GM23338 (cell line): Measurements from ENCODE around the gene KIF2A. TPM values are rescaled to one million over a fixed set of nuclear protein-coding genes. Genes with fewer than 3 reads are reported as not detected.

ENCODE experiments used
- ATAC-seq: fragments of 200-7000 bp; cut with Tn5 transposase; 3 replicates; pipeline ENCODE4 v1.9.1; 2020
- DNase-seq: peaks from one replicate; pipeline ENCODE4 v3.0.0-alpha.2; 2015; ENCODE audit warnings: low spot score
- H2AFZ ChIP-seq: fragments of 200-600 bp; sonication (generic); 2 replicates; pipeline ENCODE4 v1.8.0; 2016; ENCODE audit warnings: antibody characterized with exemption, mild to moderate bottlenecking, moderate library complexity
- H3F3A ChIP-seq: fragments of 200-600 bp; sonication (generic); replicated peaks from 2 replicates; pipeline ENCODE4 v1.8.0; 2017; ENCODE audit warnings: antibody characterized with exemption, mixed run types, low read depth
- H3K27ac ChIP-seq: fragments of 200-600 bp; sonication (generic); 2 replicates; pipeline ENCODE4 v1.6.1; 2016; ENCODE audit warnings: low read depth
- H3K27me3 ChIP-seq: fragments of 200-600 bp; sonication (generic); 2 replicates; pipeline ENCODE4 v1.8.0; 2016; ENCODE audit warnings: mild to moderate bottlenecking, mixed run types, moderate library complexity; ENCODE audit not compliant: insufficient read depth
- H3K36me3 ChIP-seq: fragments of 200-600 bp; sonication (generic); 2 replicates; pipeline ENCODE4 v1.8.0; 2016; ENCODE audit warnings: mild to moderate bottlenecking; ENCODE audit not compliant: insufficient read depth
- H3K4me1 ChIP-seq: fragments of 200-600 bp; sonication (generic); 2 replicates; pipeline ENCODE4 v1.8.0; 2016; ENCODE audit warnings: mild to moderate bottlenecking, moderate library complexity; ENCODE audit not compliant: insufficient read depth
- H3K4me2 ChIP-seq: fragments of 200-600 bp; sonication (generic); 2 replicates; pipeline ENCODE4 v1.7.1; 2017; ENCODE audit warnings: mixed run types
- H3K4me3 ChIP-seq: fragments of 200-600 bp; sonication (generic); 2 replicates; pipeline ENCODE4 v1.6.1; 2016; ENCODE audit warnings: mixed run types
- H3K79me2 ChIP-seq: fragments of 200-600 bp; sonication (generic); replicated peaks from 2 replicates; pipeline ENCODE4 v1.8.0; 2017; ENCODE audit warnings: mild to moderate bottlenecking; ENCODE audit not compliant: insufficient read depth
- H3K9me2 ChIP-seq: fragments of 200-600 bp; sonication (generic); 2 replicates; pipeline ENCODE4 v1.8.0; 2017; ENCODE audit not compliant: insufficient read depth
- H4K20me1 ChIP-seq: fragments of 200-600 bp; sonication (generic); replicated peaks from 2 replicates; pipeline ENCODE4 v1.8.0; 2017; ENCODE audit warnings: mild to moderate bottlenecking; ENCODE audit not compliant: insufficient read depth
- H3K27ac Mint-ChIP-seq: 2 replicates; pipeline ENCODE4 v1.8.0; 2020; ENCODE audit warnings: inconsistent platforms, mild to moderate bottlenecking, moderate library complexity, mixed read lengths
- H3K27me3 Mint-ChIP-seq: 3 replicates; pipeline ENCODE4 v1.8.0; 2022; ENCODE audit warnings: low read depth, mild to moderate bottlenecking, moderate library complexity, mixed read lengths, inconsistent platforms; ENCODE audit not compliant: insufficient read depth, poor library complexity
- H3K36me3 Mint-ChIP-seq: 3 replicates; pipeline ENCODE4 v1.8.0; 2021; ENCODE audit warnings: low read depth, mild to moderate bottlenecking, inconsistent platforms, moderate library complexity, mixed read lengths
- H3K4me1 Mint-ChIP-seq: 3 replicates; pipeline ENCODE4 v1.8.0; 2020; ENCODE audit warnings: mild to moderate bottlenecking, inconsistent platforms, mixed read lengths
- H3K4me3 Mint-ChIP-seq: 3 replicates; pipeline ENCODE4 v1.8.0; 2021; ENCODE audit warnings: moderate library complexity, mild to moderate bottlenecking, inconsistent platforms, mixed read lengths
- H3K9me3 Mint-ChIP-seq: 3 replicates; pipeline ENCODE4 v1.8.0; 2020; ENCODE audit warnings: moderate library complexity, mild to moderate bottlenecking, inconsistent platforms, mixed read lengths
- CREB1 ChIP-seq: fragments of 250-450 bp; sonication (Bioruptor Pico); IDR thresholded peaks from 2 replicates; pipeline ENCODE4 v1.5.0; 2020; ENCODE audit warnings: low read depth, mild to moderate bottlenecking, moderate library complexity
- JUNB ChIP-seq: IDR thresholded peaks from one replicate; pipeline ENCODE4 v1.6.1; 2016; ENCODE audit warnings: antibody characterized with exemption; ENCODE audit not compliant: unreplicated experiment
- NANOG ChIP-seq: IDR thresholded peaks from 2 replicates; pipeline ENCODE4 v1.6.1; 2016; ENCODE audit warnings: antibody characterized with exemption, borderline replicate concordance
- POLR2AphosphoS5 ChIP-seq: IDR thresholded peaks from 2 replicates; pipeline ENCODE4 v1.6.1; 2016; ENCODE audit warnings: antibody characterized with exemption, low read depth
- STAT1 ChIP-seq: IDR thresholded peaks from one replicate; pipeline ENCODE4 v1.6.1; 2016; ENCODE audit warnings: antibody characterized with exemption; ENCODE audit not compliant: unreplicated experiment
- ZNF331 ChIP-seq: fragments of 250-450 bp; sonication (Bioruptor Pico); IDR thresholded peaks from 2 replicates; pipeline ENCODE4 v1.5.0; 2020; ENCODE audit warnings: low read depth, mild to moderate bottlenecking, moderate library complexity
- ZNF462 ChIP-seq: fragments of 250-450 bp; sonication (Bioruptor Pico); IDR thresholded peaks from 2 replicates; pipeline ENCODE4 v1.5.0; 2020; ENCODE audit warnings: mild to moderate bottlenecking, moderate library complexity
- polyA plus RNA-seq: library from polyadenylated mRNA; unstranded; fragments of >200 nt; fragmentation: Nextera tagmentation; extraction: Ambion mirVana; gene quantifications from 2 replicates; pipeline ENCODE4 v1.2.1, GENCODE V29; 2016
- total RNA-seq: library from RNA; depleted of rRNA; stranded (reverse); fragments of >200 nt; shearing (Covaris generic); gene quantifications from 2 replicates; pipeline ENCODE4 v1.2.3, GENCODE V29; 2014
- TF ChIP-seq, protein P1 (sequence below), 2 experiments: fragments of 200-600 bp in 1 of 2; sonication (generic) in 1 of 2; conservative IDR thresholded peaks; 2 replicates each; pipeline versions ENCODE4 v1.5.1 to v1.6.1; 2016 to 2017; ENCODE audit warnings: antibody characterized with exemption in 2 of 2, low read depth in 2 of 2, mild to moderate bottlenecking in 2 of 2, moderate library complexity in 1 of 2

The KIF2A gene
- total and polyA plus RNA-seq, 2 experiments from 2014 or later: 120 to 122 TPM

GRCh38 chr5:62258654-62259053 is 47.4 kb upstream of the KIF2A start (continued):
- TF ChIP-seq, protein P1, sequence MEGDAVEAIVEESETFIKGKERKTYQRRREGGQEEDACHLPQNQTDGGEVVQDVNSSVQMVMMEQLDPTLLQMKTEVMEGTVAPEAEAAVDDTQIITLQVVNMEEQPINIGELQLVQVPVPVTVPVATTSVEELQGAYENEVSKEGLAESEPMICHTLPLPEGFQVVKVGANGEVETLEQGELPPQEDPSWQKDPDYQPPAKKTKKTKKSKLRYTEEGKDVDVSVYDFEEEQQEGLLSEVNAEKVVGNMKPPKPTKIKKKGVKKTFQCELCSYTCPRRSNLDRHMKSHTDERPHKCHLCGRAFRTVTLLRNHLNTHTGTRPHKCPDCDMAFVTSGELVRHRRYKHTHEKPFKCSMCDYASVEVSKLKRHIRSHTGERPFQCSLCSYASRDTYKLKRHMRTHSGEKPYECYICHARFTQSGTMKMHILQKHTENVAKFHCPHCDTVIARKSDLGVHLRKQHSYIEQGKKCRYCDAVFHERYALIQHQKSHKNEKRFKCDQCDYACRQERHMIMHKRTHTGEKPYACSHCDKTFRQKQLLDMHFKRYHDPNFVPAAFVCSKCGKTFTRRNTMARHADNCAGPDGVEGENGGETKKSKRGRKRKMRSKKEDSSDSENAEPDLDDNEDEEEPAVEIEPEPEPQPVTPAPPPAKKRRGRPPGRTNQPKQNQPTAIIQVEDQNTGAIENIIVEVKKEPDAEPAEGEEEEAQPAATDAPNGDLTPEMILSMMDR (conservative IDR thresholded peaks at IDR 0.05; ENCODE audit: low read depth in 2 of 2): no peak
- no peak for TF ChIP-seq ZNF331
- TF ChIP-seq CREB1 (CRISPR knock-in tag): no peak

GRCh38 chr5:62259699-62260250 is 46.2 kb upstream of the KIF2A start:
- no peak overlapping the region for H2AFZ ChIP-seq
- H3K27me3 ChIP-seq: no peaks in the 10 kb centered on the region
- Mint-ChIP-seq H3K4me1 (peaks cover 6% of the 10 kb centered on the region), H3K9me3 (no peaks in the 10 kb centered on the region), H3K4me3 (no peak overlapping the region), H3K27me3 (peaks cover 2% of the 10 kb centered on the region), H3K27ac (no peak overlapping the region), H3K36me3 (no peaks in the 10 kb centered on the region)
- H3K36me3 ChIP-seq: no peaks in the 10 kb centered on the region
- DNase-seq: no peak
- no peaks in the 10 kb centered on the region for H4K20me1 ChIP-seq
- no peak overlapping the region for H3K27ac ChIP-seq
- no peak overlapping the region for H3K4me2 ChIP-seq
- no peak for ATAC-seq
- no peak overlapping the region for H3K4me3 ChIP-seq
- no peaks in the 10 kb centered on the region for H3K9me2 ChIP-seq
- no peaks in the 10 kb centered on the region for H3K79me2 ChIP-seq
- no peaks in the 10 kb centered on the region for H3K4me1 ChIP-seq
- no peaks in the 10 kb centered on the region for H3F3A ChIP-seq
- no peak for TF ChIP-seq ZNF462 (CRISPR knock-in tag)
- TF ChIP-seq NANOG: no peak
- TF ChIP-seq JUNB: no peak
- TF ChIP-seq, protein P1 (conservative IDR thresholded peaks at IDR 0.05; ENCODE audit: low read depth in 2 of 2): no peak
- no peak for TF ChIP-seq POLR2AphosphoS5
- TF ChIP-seq STAT1: no peak
